Measurements from ENCODE around the gene PHLPP1. TPM values are rescaled to one million over a fixed set of nuclear protein-coding genes. Genes with fewer than 3 reads are reported as not detected.

The PHLPP1 gene
- total RNA-seq, 1 donor from 2014 or later: 14.5 TPM

GRCh38 chr18:62974388-62974787 is 259.0 kb downstream of the PHLPP1 start:
- DNase-seq (ENCODE audit: extremely low read depth, low read depth, low spot score): no peak

- no peak for DNase-seq (ENCODE audit: extremely low read depth, low read depth, low spot score)
Observed at GRCh38 chr18:62974928-62975675, 259.8 kb downstream of the PHLPP1 start.

GRCh38 chr18:62975785-62976184 is 260.4 kb downstream of the PHLPP1 start:
- DNase-seq (ENCODE audit: extremely low read depth, low read depth, low spot score): no peak

GRCh38 chr18:62976227-62976626 is 260.9 kb downstream of the PHLPP1 start:
- no peak for DNase-seq (ENCODE audit: extremely low read depth, low read depth, low spot score)

- no peak for DNase-seq (ENCODE audit: extremely low read depth, low read depth, low spot score)
Observed at GRCh38 chr18:62977512-62977911, 262.2 kb downstream of the PHLPP1 start.

GRCh38 chr18:62978251-62979049 is 263.1 kb downstream of the PHLPP1 start:
- no peak for DNase-seq (ENCODE audit: extremely low read depth, low read depth, low spot score)

- no peak for DNase-seq (ENCODE audit: extremely low read depth, low read depth, low spot score)
Observed at GRCh38 chr18:62979176-62979575, 263.8 kb downstream of the PHLPP1 start.

- no peak for DNase-seq (ENCODE audit: extremely low read depth, low read depth, low spot score)
Observed at GRCh38 chr18:62979900-62980299, 264.6 kb downstream of the PHLPP1 start.

- no peak for DNase-seq (ENCODE audit: extremely low read depth, low read depth, low spot score)
Observed at GRCh38 chr18:62981566-62981965, 266.2 kb downstream of the PHLPP1 start.

- peak; percentile 34 for DNase-seq (ENCODE audit: extremely low read depth, low read depth, low spot score)
Observed at GRCh38 chr18:62982600-62983251, 267.4 kb downstream of the PHLPP1 start.

GRCh38 chr18:62984656-62985315 is 269.4 kb downstream of the PHLPP1 start:
- no peak for DNase-seq (ENCODE audit: extremely low read depth, low read depth, low spot score)

GRCh38 chr18:62986490-62986889 is 271.1 kb downstream of the PHLPP1 start:
- no peak for DNase-seq (ENCODE audit: extremely low read depth, low read depth, low spot score)

GRCh38 chr18:62987055-62987830 is 271.9 kb downstream of the PHLPP1 start:
- DNase-seq (ENCODE audit: extremely low read depth, low read depth, low spot score): no peak

GRCh38 chr18:62987859-62988258 is 272.5 kb downstream of the PHLPP1 start:
- DNase-seq (ENCODE audit: extremely low read depth, low read depth, low spot score): no peak

GRCh38 chr18:62988471-62988870 is 273.1 kb downstream of the PHLPP1 start:
- no peak for DNase-seq (ENCODE audit: extremely low read depth, low read depth, low spot score)

- DNase-seq (ENCODE audit: extremely low read depth, low read depth, low spot score): no peak
Observed at GRCh38 chr18:62989195-62989594, 273.9 kb downstream of the PHLPP1 start.

GRCh38 chr18:62990653-62991052 is 275.3 kb downstream of the PHLPP1 start:
- no peak for DNase-seq (ENCODE audit: extremely low read depth, low read depth, low spot score)

- DNase-seq (ENCODE audit: extremely low read depth, low read depth, low spot score): no peak
Observed at GRCh38 chr18:62991389-62991788, 276.0 kb downstream of the PHLPP1 start.

GRCh38 chr18:62991959-62992358 is 276.6 kb downstream of the PHLPP1 start:
- DNase-seq (ENCODE audit: extremely low read depth, low read depth, low spot score): no peak

- DNase-seq (ENCODE audit: extremely low read depth, low read depth, low spot score): no peak
Observed at GRCh38 chr18:62992877-62993365, 277.6 kb downstream of the PHLPP1 start.
